Activated CD4-positive, alpha-beta T cell treated with anti-CD3 and anti-CD28 coated beads for 1 hour (primary cell): ENCODE measurements around the gene CTNNA1.

ENCODE experiments used
- DNase-seq: peaks from one replicate; pipeline ENCODE4 v3.0.0-alpha.2; 2020

CTNNA1 gene

GRCh38 chr5:138974227-138975063, 221.2 kb downstream of the CTNNA1 start:
- no peak for DNase-seq

GRCh38 chr5:138975098-138975847, 222.0 kb downstream of the CTNNA1 start:
- DNase-seq = no peak

DNA sequence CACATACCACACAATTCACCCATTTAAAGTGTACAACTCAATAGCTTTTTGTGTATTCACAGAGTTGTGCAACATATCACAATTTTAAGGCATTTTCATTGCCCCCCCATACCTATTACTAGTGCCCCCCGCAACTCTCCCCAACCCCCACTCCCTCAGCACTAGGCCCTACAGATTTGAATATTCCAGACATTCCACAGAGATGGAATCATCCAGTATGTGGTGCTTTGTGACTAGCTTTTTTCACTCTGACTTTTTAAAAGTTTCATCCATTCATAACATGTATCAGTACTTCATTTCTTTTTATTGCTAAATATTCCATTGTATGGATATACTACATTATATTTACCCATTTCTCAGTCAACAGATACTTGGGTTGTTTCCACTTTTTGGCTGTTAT, 224.9 kb downstream of the CTNNA1 start:
- DNase-seq = no peak

- DNase-seq = no peak
These were observed 225.4 kb downstream of the CTNNA1 start for GRCh38 chr5:138978581-138978980.

GRCh38 chr5:138979684-138980280, 226.6 kb downstream of the CTNNA1 start:
- DNase-seq = no peak

DNA sequence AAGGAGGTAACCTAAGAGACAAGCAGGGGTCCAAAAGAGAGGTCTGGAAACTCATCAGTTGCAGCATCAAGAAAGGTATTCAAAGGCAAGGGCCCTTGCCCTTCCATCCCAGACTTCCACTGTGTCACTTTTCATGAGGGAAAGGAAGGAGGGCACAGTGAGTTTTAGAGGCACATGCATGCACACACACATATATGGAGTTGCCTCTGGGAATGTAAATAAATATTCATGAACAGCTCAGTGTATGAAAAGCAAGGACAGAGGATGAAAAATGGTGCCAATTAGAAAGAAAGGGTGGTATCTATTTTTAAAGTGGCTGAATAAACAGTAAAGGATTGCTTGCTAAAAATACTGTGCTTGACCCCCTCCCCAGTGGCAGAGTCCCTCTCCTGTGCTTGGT, 227.2 kb downstream of the CTNNA1 start:
- no peak for DNase-seq

- no peak for DNase-seq
These were observed 227.9 kb downstream of the CTNNA1 start for GRCh38 chr5:138981131-138981530.

DNA sequence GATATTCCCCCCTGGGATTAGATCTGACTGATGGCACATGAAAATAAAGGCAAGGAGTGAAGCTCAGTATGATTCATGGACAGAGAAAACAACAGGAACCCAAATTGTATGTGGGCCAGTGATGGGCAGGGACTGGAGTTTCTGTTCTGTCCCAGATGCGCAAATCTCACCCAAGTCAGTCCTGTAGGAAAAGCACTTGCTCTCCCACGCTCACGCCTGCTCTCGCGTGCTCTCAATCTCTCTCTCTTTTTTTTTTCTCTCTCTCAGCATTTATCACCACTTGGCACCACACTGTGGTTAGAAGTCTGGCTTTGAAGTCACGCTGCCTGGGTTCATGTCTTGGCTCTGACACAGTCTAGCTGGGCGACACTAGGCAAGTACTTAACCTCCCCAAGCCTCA, 228.4 kb downstream of the CTNNA1 start:
- no peak for DNase-seq

DNA sequence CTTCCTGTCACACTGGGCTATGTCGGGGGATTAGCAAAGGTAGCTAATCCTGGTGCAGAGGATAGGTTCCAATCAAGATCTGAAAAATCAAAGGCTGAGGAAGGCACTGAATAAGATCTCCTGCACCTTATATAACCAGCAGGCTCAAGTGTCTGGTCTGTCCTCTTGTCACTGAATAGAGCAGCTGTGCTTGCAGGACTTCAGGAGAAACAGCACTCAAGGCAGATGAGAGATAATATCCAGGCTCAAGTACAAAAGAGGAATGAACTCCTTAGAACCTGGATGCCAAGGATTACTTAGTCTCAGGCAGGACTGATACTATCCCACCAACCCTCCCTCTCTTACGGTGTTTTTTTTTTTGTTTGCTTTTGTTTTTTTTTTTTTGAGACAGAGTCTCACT, 230.8 kb downstream of the CTNNA1 start:
- no peak for DNase-seq
